ENCODE measurements around the gene SDCBP2.

The SDCBP2 gene

GRCh38 chr20:1376007-1376406 is 47.1 kb upstream of the SDCBP2 start:
- Histone ChIP-seq H3K27ac (peak overlapping the region; percentile 26), H3K27me3 (replicated peaks) (no peaks in the 10 kb centered on the region), H3K4me3 (ENCODE audit: low read depth, low read length) (no peak overlapping the region), H3K36me3 (replicated peaks) (peaks cover 28% of the 10 kb centered on the region)
- TF ChIP-seq CTCF (IDR thresholded peaks at IDR 0.05; ENCODE audit: low read depth, low read length, missing control alignments): no peak
- no peak for DNase-seq
- in situ Hi-C loops (cut with HindIII; ENCODE audit: low pct_ligation_motif_present, low sequenced_read_pairs): no loop called here

- no peak for TF ChIP-seq CTCF (IDR thresholded peaks at IDR 0.05; ENCODE audit: low read depth, low read length, missing control alignments)
- DNase-seq: peak; percentile 70
- peak overlapping the region; percentile 26 for H3K27ac ChIP-seq
- H3K4me3 ChIP-seq (ENCODE audit: low read depth, low read length): no peak overlapping the region
- no peaks in the 10 kb centered on the region for H3K27me3 ChIP-seq (replicated peaks)
- H3K36me3 ChIP-seq (replicated peaks): peaks cover 32% of the 10 kb centered on the region
- in situ Hi-C loops (cut with HindIII; ENCODE audit: low pct_ligation_motif_present, low sequenced_read_pairs): no loop called here
Observed at GRCh38 chr20:1375515-1375914, 46.6 kb upstream of the SDCBP2 start.

- TF ChIP-seq CTCF (IDR thresholded peaks at IDR 0.05; ENCODE audit: low read depth, low read length, missing control alignments): peak; percentile 10
- DNase-seq: no peak
- peaks cover 35% of the 10 kb centered on the region for H3K36me3 ChIP-seq (replicated peaks)
- no peak overlapping the region for H3K27ac ChIP-seq
- in situ Hi-C loops (cut with HindIII; ENCODE audit: low pct_ligation_motif_present, low sequenced_read_pairs): no loop called here
- H3K27me3 ChIP-seq (replicated peaks): no peaks in the 10 kb centered on the region
- no peak overlapping the region for H3K4me3 ChIP-seq (ENCODE audit: low read depth, low read length)
Observed at GRCh38 chr20:1374246-1374645, 45.3 kb upstream of the SDCBP2 start.

GRCh38 chr20:1373614-1374013 is 44.7 kb upstream of the SDCBP2 start:
- H3K27me3 ChIP-seq (replicated peaks): no peaks in the 10 kb centered on the region
- DNase-seq: no peak
- no peak overlapping the region for H3K4me3 ChIP-seq (ENCODE audit: low read depth, low read length)
- H3K36me3 ChIP-seq (replicated peaks): peaks cover 35% of the 10 kb centered on the region
- in situ Hi-C loops (cut with HindIII; ENCODE audit: low pct_ligation_motif_present, low sequenced_read_pairs): no loop called here
- H3K27ac ChIP-seq: no peak overlapping the region
- no peak for TF ChIP-seq CTCF (IDR thresholded peaks at IDR 0.05; ENCODE audit: low read depth, low read length, missing control alignments)

GRCh38 chr20:1373036-1373435 is 44.1 kb upstream of the SDCBP2 start:
- in situ Hi-C loops (cut with HindIII; ENCODE audit: low pct_ligation_motif_present, low sequenced_read_pairs): no loop called here
- no peak for TF ChIP-seq CTCF (IDR thresholded peaks at IDR 0.05; ENCODE audit: low read depth, low read length, missing control alignments)
- Histone ChIP-seq H3K27me3 (replicated peaks) (no peaks in the 10 kb centered on the region), H3K36me3 (replicated peaks) (peaks cover 37% of the 10 kb centered on the region), H3K27ac (no peak overlapping the region), H3K4me3 (ENCODE audit: low read depth, low read length) (no peak overlapping the region)
- no peak for DNase-seq

- no peak for DNase-seq
- H3K4me3 ChIP-seq (ENCODE audit: low read depth, low read length): no peak overlapping the region
- H3K27ac ChIP-seq: no peak overlapping the region
- no peak for TF ChIP-seq CTCF (IDR thresholded peaks at IDR 0.05; ENCODE audit: low read depth, low read length, missing control alignments)
- peaks cover 43% of the 10 kb centered on the region for H3K36me3 ChIP-seq (replicated peaks)
- in situ Hi-C loops (cut with HindIII; ENCODE audit: low pct_ligation_motif_present, low sequenced_read_pairs): no loop called here
- H3K27me3 ChIP-seq (replicated peaks): no peaks in the 10 kb centered on the region
Observed at GRCh38 chr20:1371830-1372539, 43.0 kb upstream of the SDCBP2 start.
